H9 (cell line): ENCODE measurements around the gene DAPL1. TPM values are rescaled to one million over a fixed set of nuclear protein-coding genes. Genes with fewer than 3 reads are reported as not detected.
"Not testable (repeated sequence)": the region's sequence is repeated elsewhere in the genome, so short reads cannot be mapped to it uniquely, and the experiment has no call there.

Experiments
- DNase-seq: peaks from one replicate; pipeline ENCODE4 v3.0.0-alpha.2; 2017
- H2AFZ ChIP-seq: one replicate; pipeline ENCODE4 v1.6.1; 2013; ENCODE audit warnings: mild to moderate bottlenecking, low read length, control low read depth, moderate library complexity
- H2AK5ac ChIP-seq: 2 replicates; pipeline ENCODE4 v1.6.1; 2013; ENCODE audit warnings: low read length, control low read depth, mixed read lengths; ENCODE audit not compliant: insufficient read length
- H2BK120ac ChIP-seq: one replicate; pipeline ENCODE4 v1.6.1; 2013; ENCODE audit warnings: low read depth, mild to moderate bottlenecking, low read length, control low read depth, inconsistent platforms; ENCODE audit not compliant: poor library complexity, severe bottlenecking
- H2BK12ac ChIP-seq: 2 replicates; pipeline ENCODE4 v1.6.1; 2013; ENCODE audit warnings: low read length, control low read depth, mixed read lengths, low read depth; ENCODE audit not compliant: insufficient read length
- H2BK15ac ChIP-seq: 2 replicates; pipeline ENCODE4 v1.6.1; 2013; ENCODE audit warnings: low read depth, low read length, control low read depth
- H2BK20ac ChIP-seq: one replicate; pipeline ENCODE4 v1.6.1; 2013; ENCODE audit warnings: low read depth, mild to moderate bottlenecking, low read length, control low read depth, inconsistent platforms; ENCODE audit not compliant: poor library complexity, severe bottlenecking
- H2BK5ac ChIP-seq: 2 replicates; pipeline ENCODE4 v1.6.1; 2013; ENCODE audit warnings: low read length, control low read depth, mixed read lengths; ENCODE audit not compliant: insufficient read length
- H3K14ac ChIP-seq: 2 replicates; pipeline ENCODE4 v1.6.1; 2013; ENCODE audit warnings: low read length, control low read depth; ENCODE audit not compliant: insufficient read depth
- H3K18ac ChIP-seq: 2 replicates; pipeline ENCODE4 v1.6.1; 2013; ENCODE audit warnings: low read depth, mild to moderate bottlenecking, mixed read lengths, low read length, control low read depth; ENCODE audit not compliant: insufficient read length
- H3K23ac ChIP-seq: 2 replicates; pipeline ENCODE4 v1.6.1; 2013; ENCODE audit warnings: low read length, control low read depth, mixed read lengths, low read depth; ENCODE audit not compliant: insufficient read length
- H3K23me2 ChIP-seq: 2 replicates; pipeline ENCODE4 v1.6.1; 2013; ENCODE audit warnings: low read depth, mild to moderate bottlenecking, mixed read lengths, low read length, control low read depth; ENCODE audit not compliant: insufficient read length, poor library complexity, severe bottlenecking
- H3K27ac ChIP-seq: 2 replicates; pipeline ENCODE4 v1.5.1; 2013; ENCODE audit warnings: low read length, control low read depth, mixed read lengths, low read depth; ENCODE audit not compliant: insufficient read length
- H3K27me3 ChIP-seq: 2 replicates; pipeline ENCODE4 v1.6.1; 2013; ENCODE audit warnings: low read length, control low read depth, inconsistent platforms; ENCODE audit not compliant: insufficient read depth
- H3K4ac ChIP-seq: 2 replicates; pipeline ENCODE4 v1.6.1; 2013; ENCODE audit warnings: low read depth, mild to moderate bottlenecking, control low read depth, inconsistent platforms, low read length, moderate library complexity
- H3K4me1 ChIP-seq: 2 replicates; pipeline ENCODE4 v1.6.1; 2013; ENCODE audit warnings: low read length, control low read depth, inconsistent platforms; ENCODE audit not compliant: insufficient read depth
- H3K4me2 ChIP-seq: 2 replicates; pipeline ENCODE4 v1.6.1; 2013; ENCODE audit warnings: low read length, control low read depth, mixed read lengths; ENCODE audit not compliant: insufficient read length, insufficient read depth
- H3K56ac ChIP-seq: 2 replicates; pipeline ENCODE4 v1.6.1; 2013; ENCODE audit warnings: low read depth, mild to moderate bottlenecking, mixed read lengths, low read length, control low read depth; ENCODE audit not compliant: insufficient read length
- H3K79me1 ChIP-seq: 2 replicates; pipeline ENCODE4 v1.6.1; 2013; ENCODE audit warnings: low read depth, mild to moderate bottlenecking, moderate library complexity, low read length, control low read depth, inconsistent platforms; ENCODE audit not compliant: insufficient read depth, poor library complexity, severe bottlenecking
- H3K79me2 ChIP-seq: 2 replicates; pipeline ENCODE4 v1.6.1; 2013; ENCODE audit warnings: low read length, control low read depth, inconsistent platforms; ENCODE audit not compliant: insufficient read depth
- H3K9ac ChIP-seq: 2 replicates; pipeline ENCODE4 v1.6.1; 2013; ENCODE audit warnings: low read length, control low read depth, mixed read lengths; ENCODE audit not compliant: insufficient read length; ENCODE audit errors: extremely low read depth
- H3K9me3 ChIP-seq: one replicate; pipeline ENCODE4 v1.6.1; 2013; ENCODE audit warnings: low read depth, low read length, inconsistent platforms; ENCODE audit not compliant: control insufficient read depth
- H3T11ph ChIP-seq: one replicate; pipeline ENCODE4 v1.6.1; 2013; ENCODE audit warnings: mild to moderate bottlenecking, low read length, control low read depth, inconsistent platforms
- H4K20me1 ChIP-seq: one replicate; pipeline ENCODE4 v1.6.1; 2013; ENCODE audit not compliant: control insufficient read depth, insufficient read length, insufficient read depth
- H4K5ac ChIP-seq: 2 replicates; pipeline ENCODE4 v1.6.1; 2013; ENCODE audit warnings: low read depth, mild to moderate bottlenecking, mixed read lengths, low read length, control low read depth; ENCODE audit not compliant: insufficient read length
- H4K8ac ChIP-seq: replicated peaks from 2 replicates; pipeline ENCODE4 v1.6.1; 2013; ENCODE audit warnings: low read length, control low read depth, mixed read lengths, low read depth; ENCODE audit not compliant: insufficient read length
- H4K91ac ChIP-seq: 2 replicates; pipeline ENCODE4 v1.6.1; 2013; ENCODE audit warnings: low read depth, mild to moderate bottlenecking, moderate library complexity, mixed read lengths, low read length, control low read depth; ENCODE audit not compliant: insufficient read length
- H3K27ac Mint-ChIP-seq, 3 experiments: 2 replicates in 2 of 3; 3 replicates in 1 of 3; pipeline ENCODE4 v1.8.0; 2020 to 2021; ENCODE audit warnings: mixed read lengths in 3 of 3, mild to moderate bottlenecking in 1 of 3, moderate library complexity in 1 of 3
- H3K27me3 Mint-ChIP-seq: 2 replicates; pipeline ENCODE4 v1.8.0; 2021; ENCODE audit warnings: low read depth, mild to moderate bottlenecking, moderate library complexity, mixed read lengths
- H3K36me3 Mint-ChIP-seq, 3 experiments: 2 replicates in 2 of 3; 3 replicates in 1 of 3; pipeline ENCODE4 v1.8.0; 2020 to 2021; ENCODE audit warnings: low read depth in 3 of 3, mixed read lengths in 3 of 3; ENCODE audit not compliant: insufficient read depth in 1 of 3
- H3K4me1 Mint-ChIP-seq, 2 experiments: 2 replicates each; pipeline ENCODE4 v1.8.0; 2020; ENCODE audit warnings: mixed read lengths in 2 of 2
- H3K4me3 Mint-ChIP-seq, 2 experiments: 2 replicates in 1 of 2; 3 replicates in 1 of 2; pipeline ENCODE4 v1.8.0; 2020 to 2021; ENCODE audit warnings: mild to moderate bottlenecking in 2 of 2, mixed read lengths in 2 of 2, moderate library complexity in 1 of 2
- H3K9me3 Mint-ChIP-seq, 2 experiments: 2 replicates in 1 of 2; 3 replicates in 1 of 2; pipeline ENCODE4 v1.8.0; 2020; ENCODE audit warnings: mild to moderate bottlenecking in 2 of 2, mixed read lengths in 2 of 2, moderate library complexity in 1 of 2
- WGBS: extraction: QIAGEN DNeasy Blood & Tissue Kit; methylation state at CpG from one replicate; pipeline ENCODE4 v1.1.7; 2013; ENCODE audit warnings: missing lambda C conversion rate, low lambda C conversion rate, mixed read lengths; ENCODE audit not compliant: insufficient read length; ENCODE audit errors: extremely low coverage; 5-methylcytosine and 5-hydroxymethylcytosine counted together
- total RNA-seq: library from RNA; stranded (reverse); gene quantifications from 2 replicates; pipeline ENCODE4 v1.2.1, GENCODE V29; 2021

The DAPL1 gene
- total RNA-seq, 1 experiment from 2014 or later = not detected

DNA sequence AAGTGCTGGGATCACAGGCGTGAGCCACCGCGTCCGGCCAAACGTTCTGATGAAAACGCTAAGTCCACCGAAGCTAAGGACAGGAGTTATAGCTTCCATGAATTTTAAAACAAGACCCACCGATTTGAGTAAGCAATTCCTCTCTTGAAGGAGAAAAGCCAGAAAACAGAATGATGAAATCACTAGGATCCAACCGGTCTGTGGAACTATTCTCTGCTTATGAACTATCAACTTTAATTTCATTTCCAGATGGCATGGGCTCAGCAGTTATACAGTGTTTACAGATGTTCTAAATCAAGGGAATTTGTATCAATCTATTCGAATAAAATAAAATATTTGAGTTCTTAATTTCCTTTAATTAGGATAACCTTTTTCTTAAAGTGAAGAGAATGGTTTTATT, 66.5 kb downstream of the DAPL1 start:
- H3K4me1 ChIP-seq, H3K23me2 ChIP-seq, H3K79me1 ChIP-seq, H3K9me3 Mint-ChIP-seq, H3K23ac ChIP-seq, H3K9ac ChIP-seq, H3T11ph ChIP-seq, H3K27me3 ChIP-seq, DNase-seq, H4K91ac ChIP-seq, H2BK20ac ChIP-seq, H3K79me2 ChIP-seq, H2AFZ ChIP-seq, H3K27ac ChIP-seq, H4K20me1 ChIP-seq, H2BK15ac ChIP-seq, H2AK5ac ChIP-seq, H3K4me1 Mint-ChIP-seq, H2BK5ac ChIP-seq, H4K8ac ChIP-seq, H3K56ac ChIP-seq, H3K9me3 ChIP-seq, H3K4me3 Mint-ChIP-seq, H3K18ac ChIP-seq, H2BK12ac ChIP-seq, H3K4ac ChIP-seq, H3K14ac ChIP-seq, H3K36me3 Mint-ChIP-seq, H3K27me3 Mint-ChIP-seq, H3K4me2 ChIP-seq, H4K5ac ChIP-seq, H2BK120ac ChIP-seq: not testable (repeated sequence)
- H3K27ac Mint-ChIP-seq = peak overlapping the region in 1 of 3 experiments; percentile 53; a peak in 1 of 7 replicates
- WGBS = no CpG with 5 or more reads among the region's 10 CpGs

DNA sequence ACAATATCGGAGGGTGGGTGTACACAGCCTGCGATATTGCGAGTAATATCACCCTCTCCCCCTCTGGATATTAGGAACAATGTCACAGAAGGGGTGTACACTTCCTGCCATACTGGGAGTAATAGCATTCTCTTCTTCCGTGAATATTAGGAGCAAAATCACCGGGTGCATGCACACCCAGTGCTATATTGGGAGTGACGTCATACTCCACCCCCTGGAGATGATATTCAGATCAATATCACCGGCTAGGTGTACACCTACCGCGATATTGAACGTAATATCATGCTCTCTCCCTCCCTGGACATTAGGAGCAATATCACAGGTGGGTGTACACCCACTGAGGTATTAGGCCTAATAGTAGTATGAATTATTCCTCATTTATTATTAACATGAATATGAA, 70.4 kb downstream of the DAPL1 start:
- H3K9ac ChIP-seq, H3K4me3 Mint-ChIP-seq, H3K23ac ChIP-seq, H3K36me3 Mint-ChIP-seq, H3K14ac ChIP-seq, H3K27me3 ChIP-seq, H3K4me1 Mint-ChIP-seq, H3K9me3 ChIP-seq, H3K9me3 Mint-ChIP-seq, H2BK5ac ChIP-seq, H2BK20ac ChIP-seq, H2BK120ac ChIP-seq, H2BK12ac ChIP-seq, H3K56ac ChIP-seq, H3K79me1 ChIP-seq, H3T11ph ChIP-seq, H3K27ac Mint-ChIP-seq, H3K4me2 ChIP-seq, H3K27ac ChIP-seq, DNase-seq, H3K79me2 ChIP-seq, H4K91ac ChIP-seq, H4K5ac ChIP-seq, H3K4me1 ChIP-seq, H3K23me2 ChIP-seq, H2AK5ac ChIP-seq, H3K18ac ChIP-seq, H3K4ac ChIP-seq, H2BK15ac ChIP-seq, H4K8ac ChIP-seq, H4K20me1 ChIP-seq, H3K27me3 Mint-ChIP-seq, H2AFZ ChIP-seq: not testable (repeated sequence)
- WGBS = no CpG with 5 or more reads among the region's 10 CpGs

Other genes with a start within 250 kb of the DAPL1 start
- 2.5 TPM in 2 replicates for gene TANC1, start 173.3 kb downstream of the DAPL1 start, total RNA-seq